H1 (cell line): Measurements from ENCODE around the gene CCDC107. TPM values are rescaled to one million over a fixed set of nuclear protein-coding genes. Genes with fewer than 3 reads are reported as not detected.
A peak's percentile ranks its signal among the peaks of the same experiment; 100 is the strongest.

Experiments used
- BCL11A ChIP-seq, 2 experiments: IDR thresholded peaks; one replicate each; pipeline ENCODE4 v1.6.1; 2011; ENCODE audit warnings: low read depth in 2 of 2, low read length in 2 of 2, mild to moderate bottlenecking in 2 of 2
- CBX8 ChIP-seq: fragments of 300-800, 300-1000 bp; sonication (generic); IDR thresholded peaks from 2 replicates; pipeline ENCODE4 v1.7.1; 2016; ENCODE audit warnings: low read depth, low read length, borderline replicate concordance
- CTCF ChIP-seq, 3 experiments: IDR thresholded peaks; 1 replicate in 2 of 3; 2 replicates in 1 of 3; pipeline versions ENCODE4 v1.5.1 to v1.6.1; 2011; ENCODE audit warnings: low read length in 3 of 3, mild to moderate bottlenecking in 3 of 3, inconsistent platforms in 2 of 3, low read depth in 1 of 3, moderate library complexity in 1 of 3; ENCODE audit not compliant: insufficient read depth in 1 of 3; ENCODE audit errors: control extremely low read depth in 1 of 3
- GABPA ChIP-seq: IDR thresholded peaks from 2 replicates; pipeline ENCODE4 v1.6.1; 2011; ENCODE audit warnings: mild to moderate bottlenecking, low read length, moderate library complexity, borderline replicate concordance; ENCODE audit not compliant: insufficient read depth
- HDAC6 ChIP-seq: IDR thresholded peaks from one replicate; pipeline ENCODE4 v1.7.1; 2012; ENCODE audit warnings: low read depth, mild to moderate bottlenecking, inconsistent platforms, low read length, moderate library complexity
- MAX ChIP-seq: IDR thresholded peaks from 2 replicates; pipeline ENCODE4 v1.6.1; 2012; ENCODE audit warnings: inconsistent platforms
- NANOG ChIP-seq: IDR thresholded peaks from 2 replicates; pipeline ENCODE4 v1.6.1; 2011; ENCODE audit warnings: low read length, low read depth, mild to moderate bottlenecking, inconsistent platforms; ENCODE audit not compliant: insufficient read depth, poor library complexity, severe bottlenecking
- NRF1 ChIP-seq: IDR thresholded peaks from 2 replicates; pipeline ENCODE4 v1.6.1; 2011; ENCODE audit warnings: mild to moderate bottlenecking, low read depth, low read length, improper control_type of control experiment
- POLR2A ChIP-seq, 2 experiments: IDR thresholded peaks; 1 replicate in 1 of 2; 2 replicates in 1 of 2; pipeline ENCODE4 v1.6.1; 2011; ENCODE audit warnings: low read depth in 2 of 2, low read length in 2 of 2, mild to moderate bottlenecking in 2 of 2; ENCODE audit errors: control extremely low read depth in 1 of 2
- POLR2AphosphoS5 ChIP-seq: IDR thresholded peaks from 2 replicates; pipeline ENCODE4 v1.6.1; 2011; ENCODE audit warnings: low read depth, low read length
- POU5F1 ChIP-seq: IDR thresholded peaks from 2 replicates; pipeline ENCODE4 v1.6.1; 2011; ENCODE audit warnings: low read depth, mild to moderate bottlenecking, low read length, moderate library complexity
- RAD21 ChIP-seq, 2 experiments: IDR thresholded peaks in 1 of 2; conservative IDR thresholded peaks in 1 of 2; 2 replicates each; pipeline ENCODE4 v1.6.1; 2011; ENCODE audit warnings: low read depth in 2 of 2, low read length in 2 of 2, improper control_type of control experiment in 1 of 2, inconsistent platforms in 1 of 2, mild to moderate bottlenecking in 1 of 2, moderate library complexity in 1 of 2
- SIN3A ChIP-seq, 2 experiments: IDR thresholded peaks in 1 of 2; conservative IDR thresholded peaks in 1 of 2; 2 replicates each; pipeline ENCODE4 v1.6.1; 2011 to 2012; ENCODE audit warnings: low read length in 2 of 2, improper control_type of control experiment in 1 of 2, low read depth in 1 of 2, mild to moderate bottlenecking in 1 of 2
- SIRT6 ChIP-seq: IDR thresholded peaks from one replicate; pipeline ENCODE4 v1.7.1; 2012; ENCODE audit warnings: low read length, inconsistent platforms
- SP4 ChIP-seq: IDR thresholded peaks from 2 replicates; pipeline ENCODE4 v1.6.1; 2012; ENCODE audit warnings: low read length, inconsistent platforms
- TAF1 ChIP-seq: IDR thresholded peaks from 2 replicates; pipeline ENCODE4 v1.6.1; 2011; ENCODE audit warnings: mild to moderate bottlenecking, low read depth, low read length
- TBP ChIP-seq: IDR thresholded peaks from 2 replicates; pipeline ENCODE4 v1.6.1; 2011; ENCODE audit warnings: low read depth, low read length, improper control_type of control experiment
- TEAD4 ChIP-seq: IDR thresholded peaks from 2 replicates; pipeline ENCODE4 v1.6.1; 2012; ENCODE audit warnings: low read depth, low read length, inconsistent platforms, mixed read lengths
- YY1 ChIP-seq: IDR thresholded peaks from 2 replicates; pipeline ENCODE4 v1.6.1; 2011; ENCODE audit warnings: low read depth, mild to moderate bottlenecking, low read length
- ZNF274 ChIP-seq: IDR thresholded peaks from 2 replicates; pipeline ENCODE4 v1.7.0; 2012; ENCODE audit warnings: low read length, borderline replicate concordance; ENCODE audit errors: extremely low read depth
- polyA plus RNA-seq, 7 experiments: library from polyadenylated mRNA; depleted of rRNA in 3 of 7; stranded (reverse) in 5 of 7; unstranded in 2 of 7; fragments of >200 nt in 5 of 7; fragments of 200-250 nt in 2 of 7; gene quantifications; 1 replicate in 5 of 7; 2 replicates in 1 of 7; 4 replicates in 1 of 7; pipeline versions ENCODE4 v1.2.1 to v1.2.3, GENCODE V29; 2011 to 2013; ENCODE audit warnings: missing spikeins in 2 of 7, mixed read lengths in 2 of 7
- total RNA-seq: library from RNA; stranded (reverse); fragmentation: NEBNext Ultra II Directional; extraction: Animal tissue kit (Norgen Biotek cat#: 25700); gene quantifications from 2 replicates; pipeline ENCODE4 v1.2.1, GENCODE V29; 2021

Gene CCDC107
- total and polyA plus RNA-seq, 2 of the 8 experiments (the other 6 are each of a cell fraction or from before 2014, with no cell fraction given): 8.2 to 9.0 TPM

- TF ChIP-seq TBP: peak; percentile 66; the same call in 1 of the 2 replicates
- 0 out of 2 replicates have a peak, but pooled peaks have one; percentile 27 for TF ChIP-seq YY1
- TF ChIP-seq POLR2A (IDR thresholded peaks at IDR 0.05; ENCODE audit: control extremely low read depth in 1 of 2, low read depth in 2 of 2, low read length in 2 of 2): peak in 1 of 2 experiments; percentile 75; a peak in 2 of 3 replicates
- TF ChIP-seq POLR2AphosphoS5: peak; percentile 81
- TF ChIP-seq TAF1: peak; percentile 52; the same call in 1 of the 2 replicates
- peak; percentile 63 to 86; a peak in 2 of 4 replicates for TF ChIP-seq SIN3A (conservative IDR thresholded peaks at IDR 0.05 in 1 of 2, IDR thresholded peaks at IDR 0.05 in 1 of 2; ENCODE audit: low read depth in 1 of 2, low read length in 2 of 2)
- no peak for TF ChIP-seq HDAC6
- no peak for TF ChIP-seq SIRT6
- 0 out of 2 replicates have a peak, but pooled peaks have one; percentile 76 for TF ChIP-seq GABPA
- TF ChIP-seq SP4: peak; percentile 71; the same call in 1 of the 2 replicates
- TF ChIP-seq RAD21 (IDR thresholded peaks at IDR 0.05 in 1 of 2, conservative IDR thresholded peaks at IDR 0.05 in 1 of 2; ENCODE audit: low read depth in 2 of 2, low read length in 2 of 2): peak; percentile 41 to 44
- no peak for TF ChIP-seq CBX8
- TF ChIP-seq BCL11A (IDR thresholded peaks at IDR 0.05; ENCODE audit: low read depth in 2 of 2, low read length in 2 of 2): no peak
- no peak for TF ChIP-seq NANOG
- peak; percentile 72 for TF ChIP-seq MAX
- 0 out of 2 replicates have a peak, but pooled peaks have one; percentile 4 for TF ChIP-seq TEAD4
- TF ChIP-seq CTCF (IDR thresholded peaks at IDR 0.05; ENCODE audit: control extremely low read depth in 1 of 3, insufficient read depth in 1 of 3, low read depth in 1 of 3, low read length in 3 of 3): peak; percentile 58 to 65 (median 60); a peak in 3 of 4 replicates
- TF ChIP-seq POU5F1: no peak
- TF ChIP-seq NRF1: peak; percentile 59
- no peak for TF ChIP-seq ZNF274
Measured at GRCh38 chr9:35664531-35665470, 6.7 kb downstream of the CCDC107 start, which contains the start of gene ARHGEF39 (continued).
